HepG2 (cell line): ENCODE data around the gene FERMT2. TPM values are rescaled to one million over a fixed set of nuclear protein-coding genes. Genes with fewer than 3 reads are reported as not detected.

Experiments used
- ASH2L ChIP-seq: fragments of 300-600, 200-600 bp; sonication (generic); IDR thresholded peaks from 2 replicates; pipeline ENCODE4 v1.7.0; 2017; ENCODE audit warnings: low read depth, mild to moderate bottlenecking, moderate library complexity, mixed read lengths, low read length; ENCODE audit not compliant: insufficient read length
- BORCS8-MEF2B ChIP-seq: sonication (generic); formaldehyde crosslinking; IDR thresholded peaks from 2 replicates; pipeline ENCODE4 v1.8.0; 2022; ENCODE audit warnings: mild to moderate bottlenecking, missing genetic modification reagents
- CC2D1A ChIP-seq: sonication (generic); formaldehyde crosslinking; IDR thresholded peaks from 2 replicates; pipeline ENCODE4 v1.8.1; 2023; ENCODE audit warnings: mild to moderate bottlenecking, missing genetic modification reagents
- HDAC1 ChIP-seq: sonication (generic); formaldehyde crosslinking; IDR thresholded peaks from 2 replicates; pipeline ENCODE4 v1.5.1; 2020; ENCODE audit warnings: mild to moderate bottlenecking, missing genetic modification reagents
- HIC2 ChIP-seq: sonication (generic); formaldehyde crosslinking; IDR thresholded peaks from 2 replicates; pipeline ENCODE4 v1.9.0; 2022; ENCODE audit warnings: low read depth, missing genetic modification reagents
- MAFF ChIP-seq: IDR thresholded peaks from 2 replicates; pipeline ENCODE4 v1.6.1; 2011; ENCODE audit warnings: low read depth, low read length, improper control_type of control experiment
- MLLT10 ChIP-seq: sonication (generic); formaldehyde crosslinking; IDR thresholded peaks from 2 replicates; pipeline ENCODE4 v1.4.0; 2020; ENCODE audit warnings: missing genetic modification reagents
- POGK ChIP-seq: sonication (generic); formaldehyde crosslinking; conservative IDR thresholded peaks from 2 replicates; pipeline ENCODE4 v1.8.0; 2022; ENCODE audit warnings: mild to moderate bottlenecking, moderate library complexity, missing genetic modification reagents
- POLR2AphosphoS2 ChIP-seq: IDR thresholded peaks from 2 replicates; pipeline ENCODE4 v1.6.1; 2011; ENCODE audit warnings: low read depth, low read length, improper control_type of control experiment
- SAP130 ChIP-seq: IDR thresholded peaks from 2 replicates; pipeline ENCODE4 v1.6.1; 2016; ENCODE audit warnings: low read depth
- SP140L ChIP-seq: sonication (generic); formaldehyde crosslinking; IDR thresholded peaks from 2 replicates; pipeline ENCODE4 v1.4.0; 2020; ENCODE audit warnings: missing genetic modification reagents, borderline replicate concordance
- U2AF2 ChIP-seq: fragments of 200-400 bp; formaldehyde crosslinking; IDR thresholded peaks from 2 replicates; pipeline ENCODE4 v1.6.1; 2017; ENCODE audit warnings: low read depth, mild to moderate bottlenecking, low read length
- ZBTB20 ChIP-seq: sonication (generic); formaldehyde crosslinking; IDR thresholded peaks from 2 replicates; pipeline ENCODE4 v1.8.1; 2023; ENCODE audit warnings: missing genetic modification reagents, low read depth, mild to moderate bottlenecking, borderline replicate concordance
- ZBTB34 ChIP-seq: sonication (generic); formaldehyde crosslinking; IDR thresholded peaks from 2 replicates; pipeline ENCODE4 v1.8.0; 2022; ENCODE audit warnings: mild to moderate bottlenecking, missing genetic modification reagents
- ZNF318 ChIP-seq: sonication (generic); formaldehyde crosslinking; IDR thresholded peaks from 2 replicates; pipeline ENCODE4 v1.4.0; 2020; ENCODE audit warnings: mild to moderate bottlenecking, missing genetic modification reagents
- ZNF383 ChIP-seq: sonication (generic); formaldehyde crosslinking; IDR thresholded peaks from 2 replicates; pipeline ENCODE4 v1.4.0; 2020; ENCODE audit warnings: missing genetic modification reagents, mild to moderate bottlenecking, borderline replicate concordance
- ZNF432 ChIP-seq: sonication (generic); formaldehyde crosslinking; IDR thresholded peaks from 2 replicates; pipeline ENCODE4 v1.5.0; 2020; ENCODE audit warnings: missing genetic modification reagents, mild to moderate bottlenecking, borderline replicate concordance
- ZNF678 ChIP-seq: sonication (generic); formaldehyde crosslinking; IDR thresholded peaks from 2 replicates; pipeline ENCODE4 v1.4.0; 2020; ENCODE audit warnings: mild to moderate bottlenecking, missing genetic modification reagents
- polyA plus RNA-seq, 8 experiments: library from polyadenylated mRNA; depleted of rRNA in 3 of 8; stranded (reverse) in 7 of 8; unstranded in 1 of 8; fragments of >200 nt; fragmentation: Illumina TruSeq in 4 of 8; extraction: Trizol in 4 of 8; gene quantifications; 2 replicates each; pipeline versions ENCODE4 v1.2.1 to v1.2.3, GENCODE V29; 2011 to 2016; ENCODE audit warnings: low read depth in 4 of 8, missing spikeins in 1 of 8, mixed read lengths in 1 of 8; ENCODE audit not compliant: insufficient read depth in 1 of 8
- total RNA-seq, 5 experiments: library from RNA; depleted of rRNA; stranded (reverse); fragments of >200 nt; fragmentation: Illumina TruSeq; extraction: Trizol; gene quantifications; 2 replicates each; pipeline ENCODE4 v1.2.3, GENCODE V29; 2016; ENCODE audit warnings: low read depth in 1 of 5

FERMT2 gene
- total and polyA plus RNA-seq, 2 of the 13 experiments (the other 11 are each of a cell fraction or from before 2014, with no cell fraction given), result 36.2 to 60.4 TPM

GRCh38 chr14:52934762-52935161 is 16.1 kb downstream of the FERMT2 start (continued):
- TF ChIP-seq ZBTB34 (CRISPR knock-in tag) (no peak), ZNF678 (CRISPR knock-in tag) (no peak), ZBTB20 (no peak), MLLT10 (CRISPR knock-in tag) (no peak), MAFF (no peak), SP140L (CRISPR knock-in tag) (no peak), U2AF2 (no peak), POLR2AphosphoS2 (no peak), HIC2 (CRISPR knock-in tag) (no peak), HDAC1 (CRISPR knock-in tag) (no peak), POGK (CRISPR knock-in tag) (no peak), ASH2L (no peak), BORCS8-MEF2B (CRISPR knock-in tag) (no peak), ZNF318 (CRISPR knock-in tag) (no peak), ZNF432 (no peak), SAP130 (CRISPR knock-in tag) (peak; percentile 39; the same call in 1 of the 2 replicates), CC2D1A (CRISPR knock-in tag) (no peak), ZNF383 (CRISPR knock-in tag) (no peak)
